GM19397 (cell line): ENCODE measurements around the gene LDLRAD4.

Source experiments
- ATAC-seq: cut with Tn5 transposase; IDR thresholded peaks from one replicate; pipeline ENCODE4 v1.9.1; 2021; ENCODE audit warnings: mild to moderate bottlenecking, moderate library complexity; ENCODE audit not compliant: unreplicated experiment

Gene LDLRAD4

GRCh38 chr18:13496691-13497281, 278.2 kb downstream of the LDLRAD4 start:
- ATAC-seq = no peak

GRCh38 chr18:13499803-13500202, 281.2 kb downstream of the LDLRAD4 start:
- no peak for ATAC-seq

DNA sequence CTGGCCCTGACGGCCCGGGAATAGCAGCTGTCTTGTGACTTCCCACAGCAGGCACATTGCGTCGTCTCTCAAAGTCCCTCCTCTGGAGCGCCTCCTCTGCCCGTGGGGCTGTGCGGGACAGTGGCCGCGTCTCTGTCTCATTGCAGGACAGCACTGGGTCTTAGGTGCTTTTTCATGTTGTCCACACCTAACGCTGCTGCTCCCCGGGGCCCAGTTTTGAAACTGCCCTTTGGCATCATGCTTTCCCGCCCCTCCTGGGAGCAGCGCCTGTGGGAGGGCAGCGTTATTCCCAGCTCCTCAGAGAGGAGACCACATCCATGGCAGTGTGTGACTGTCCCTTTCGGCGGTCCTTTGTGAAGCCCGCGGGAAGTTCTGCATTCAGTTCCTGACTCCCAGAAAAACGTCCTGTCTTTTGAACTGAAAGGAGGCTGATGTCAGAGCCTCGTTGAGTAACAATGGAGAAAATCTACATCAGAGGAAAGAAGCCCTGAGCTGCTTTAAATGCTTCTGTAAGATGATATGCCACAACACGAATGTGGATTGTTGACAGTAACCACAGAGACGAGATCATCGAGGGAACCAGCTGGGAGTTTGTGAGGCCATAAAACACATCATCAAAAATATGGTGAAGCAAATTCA, 281.8 kb downstream of the LDLRAD4 start:
- no peak for ATAC-seq

DNA sequence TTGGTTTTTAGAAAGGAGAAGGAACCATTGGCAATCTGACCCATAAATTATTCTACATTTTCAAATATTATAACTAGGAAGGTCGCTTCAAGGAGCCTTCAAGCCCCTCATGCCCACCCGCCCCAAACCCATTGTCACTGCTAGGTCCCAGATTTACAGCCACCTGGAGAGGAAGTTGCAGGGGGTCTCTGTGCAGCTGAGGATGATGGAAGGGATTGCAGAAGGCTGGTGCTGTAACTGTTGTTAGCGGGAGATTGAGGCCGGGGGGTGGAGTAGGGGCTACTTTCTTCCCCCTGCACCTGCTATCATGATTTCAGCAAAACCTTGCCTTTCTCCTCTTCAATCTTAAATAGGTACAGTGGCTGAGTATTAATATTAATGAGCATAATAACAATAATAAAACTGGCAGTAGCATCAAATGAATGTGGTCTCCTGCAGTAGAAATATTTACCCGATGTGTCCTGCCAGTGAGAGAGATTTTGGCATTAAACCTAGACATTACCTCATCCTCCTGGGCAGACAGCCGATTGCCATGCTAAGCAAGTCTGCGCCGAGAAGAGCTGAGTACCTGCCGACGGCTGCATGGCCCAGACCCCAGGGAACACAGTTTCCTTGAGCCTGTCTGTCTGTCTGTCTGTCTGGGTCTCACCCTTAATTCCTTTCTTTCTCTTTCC, 282.4 kb downstream of the LDLRAD4 start:
- ATAC-seq = no peak

DNA sequence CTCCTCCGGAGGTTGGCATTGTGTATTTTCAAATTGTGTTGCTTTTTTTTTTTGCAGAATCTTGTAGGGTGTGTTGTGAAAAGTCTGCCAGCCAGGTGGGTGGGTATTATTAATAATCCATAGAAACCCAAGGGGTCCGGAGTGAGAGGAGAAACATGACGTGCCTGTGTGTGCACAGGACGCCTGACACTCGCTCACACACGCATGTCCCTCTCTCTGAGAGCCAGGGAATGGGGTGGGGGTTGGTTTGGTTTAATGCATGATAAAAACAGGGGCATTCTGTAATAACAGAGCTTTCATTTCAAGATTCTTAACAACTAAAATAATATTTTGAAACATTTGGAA, 283.0 kb downstream of the LDLRAD4 start:
- no peak for ATAC-seq

- peak; percentile 92 for ATAC-seq
Observed at GRCh38 chr18:13501891-13502290, 283.3 kb downstream of the LDLRAD4 start.

GRCh38 chr18:13502585-13502984, 284.0 kb downstream of the LDLRAD4 start:
- ATAC-seq = no peak

DNA sequence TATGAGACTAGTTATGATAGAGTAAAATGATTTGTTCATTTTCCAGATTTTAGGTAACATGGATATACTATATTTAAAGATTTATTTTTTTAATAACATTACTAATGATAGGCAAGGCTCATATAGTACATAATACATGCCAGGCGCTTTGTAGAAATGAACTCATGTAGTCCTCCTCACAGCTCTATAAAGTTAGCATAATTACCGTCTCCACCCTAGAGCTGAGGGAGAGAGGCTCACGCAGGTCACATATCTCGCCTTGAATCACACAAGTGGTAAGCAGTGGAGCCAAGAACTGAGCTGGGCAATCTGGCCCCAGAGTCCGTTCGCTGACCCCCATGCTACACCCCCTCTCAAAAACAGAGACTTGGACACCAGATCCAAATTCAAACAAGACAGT, 285.3 kb downstream of the LDLRAD4 start:
- ATAC-seq = no peak

- ATAC-seq = no peak
Observed at GRCh38 chr18:13505780-13506345, 287.3 kb downstream of the LDLRAD4 start.

DNA sequence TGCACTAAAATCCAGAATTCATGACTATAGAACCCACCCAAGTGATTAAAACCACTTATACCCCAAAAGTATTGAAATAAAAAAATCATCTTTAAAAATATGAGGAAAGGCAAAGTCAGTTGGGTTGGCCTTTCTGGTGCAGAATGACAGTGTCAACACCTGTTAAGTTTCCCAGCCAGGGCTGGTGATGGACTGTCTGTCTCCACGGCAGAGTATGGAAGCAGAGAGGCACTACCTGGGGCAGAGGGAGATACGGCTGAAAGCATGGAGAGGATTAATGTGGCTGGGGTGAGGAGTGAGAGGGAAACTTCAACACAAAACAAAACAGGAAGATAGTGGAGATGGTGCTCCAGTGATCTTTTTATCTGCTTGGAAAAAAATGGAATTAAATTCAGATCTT, 292.0 kb downstream of the LDLRAD4 start:
- ATAC-seq = no peak

DNA sequence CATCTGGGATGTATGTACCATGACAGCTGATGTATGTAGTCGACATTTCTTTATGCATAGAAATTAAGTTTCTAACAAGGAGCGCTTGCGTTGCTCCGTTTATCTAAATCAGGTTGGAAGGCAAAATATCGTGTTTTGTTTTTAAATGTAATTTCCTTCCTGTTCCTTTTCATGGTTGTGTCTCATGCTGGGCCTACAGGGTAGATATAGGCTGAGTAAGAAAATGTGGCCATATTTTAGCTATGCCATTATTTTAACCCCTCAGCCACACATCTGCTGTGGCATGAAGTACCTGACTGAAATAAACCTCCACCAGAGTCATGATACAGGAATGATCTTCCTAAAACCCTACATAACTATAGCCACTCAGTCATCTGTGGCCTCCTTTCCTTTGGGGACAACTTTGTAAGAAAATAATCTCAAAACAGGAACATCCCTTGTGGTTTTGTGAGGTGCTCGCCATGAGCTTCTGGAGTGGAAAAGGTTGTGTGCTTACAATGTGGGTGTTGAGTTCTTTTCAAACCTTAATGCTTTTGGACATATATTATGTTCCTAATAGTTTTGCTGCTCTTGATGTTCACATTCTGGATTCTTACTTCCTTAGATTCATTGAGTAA, 293.5 kb downstream of the LDLRAD4 start:
- ATAC-seq = no peak

GRCh38 chr18:13513021-13513420, 294.5 kb downstream of the LDLRAD4 start:
- ATAC-seq = no peak

GRCh38 chr18:13513481-13513880, 294.9 kb downstream of the LDLRAD4 start:
- no peak for ATAC-seq

DNA sequence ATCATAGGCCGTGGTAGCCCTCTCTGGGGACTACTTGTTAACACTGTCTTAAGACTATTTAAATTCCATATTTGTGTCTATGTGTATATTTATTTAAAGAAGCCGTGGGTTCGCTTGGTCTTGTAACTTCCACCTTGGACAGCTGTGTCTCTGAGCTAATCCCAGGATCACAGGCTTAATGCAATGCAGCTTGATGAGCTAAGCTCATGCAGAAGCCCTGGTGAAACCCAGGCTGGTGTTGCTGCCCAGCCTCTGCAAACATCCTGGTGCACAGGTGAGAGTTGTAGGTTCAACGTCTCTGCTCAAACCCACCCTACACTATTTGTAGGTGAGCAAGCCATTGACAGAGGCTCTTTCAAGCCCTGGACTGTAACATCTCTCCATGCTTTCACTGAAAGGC, 296.0 kb downstream of the LDLRAD4 start:
- no peak for ATAC-seq

- ATAC-seq = no peak
Observed at GRCh38 chr18:13516855-13517254, 298.3 kb downstream of the LDLRAD4 start.

- ATAC-seq = no peak
Observed at GRCh38 chr18:13517369-13517768, 298.8 kb downstream of the LDLRAD4 start.

GRCh38 chr18:13518382-13518781, 299.8 kb downstream of the LDLRAD4 start:
- ATAC-seq = no peak

- ATAC-seq = no peak
Observed at GRCh38 chr18:13520306-13520705, 301.7 kb downstream of the LDLRAD4 start.

- no peak for ATAC-seq
Observed at GRCh38 chr18:13520741-13521140, 302.2 kb downstream of the LDLRAD4 start.

DNA sequence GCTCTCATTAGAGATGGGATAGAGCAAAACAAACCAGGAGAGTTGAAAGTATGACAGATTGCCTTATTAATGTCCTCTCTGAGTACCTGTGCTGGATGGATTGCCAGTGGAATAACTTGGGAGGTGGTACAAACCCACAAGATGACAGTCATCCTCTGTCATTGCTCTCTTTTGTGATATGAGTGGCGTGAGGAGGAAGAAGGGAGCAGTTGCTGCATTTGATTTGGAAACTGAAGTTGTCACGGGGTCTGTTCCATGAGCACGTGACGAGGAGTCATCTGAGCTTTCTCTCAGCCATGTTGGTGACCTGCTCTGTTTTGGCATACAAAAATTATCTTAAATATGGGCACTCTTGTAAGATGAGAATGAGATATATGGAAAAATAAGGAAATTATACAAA, 302.9 kb downstream of the LDLRAD4 start:
- no peak for ATAC-seq

DNA sequence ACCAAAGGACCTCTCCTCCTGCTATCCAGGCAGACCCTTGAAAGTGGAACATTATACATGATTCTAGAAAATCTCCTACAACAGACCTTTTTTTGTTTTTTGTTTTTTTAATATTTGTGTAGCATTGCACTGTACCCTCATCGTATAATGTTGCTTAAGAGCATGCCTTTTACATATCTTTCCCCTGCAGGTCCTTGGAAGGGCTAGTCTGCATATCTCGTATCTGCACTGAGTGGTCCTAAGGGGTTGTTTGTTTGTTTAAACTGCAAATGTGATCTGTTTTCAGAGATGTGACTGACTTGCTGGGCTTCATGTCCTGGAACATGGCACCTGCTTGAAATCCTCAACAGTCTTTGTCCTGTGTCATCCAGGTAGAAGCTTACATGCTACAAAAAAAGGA, 303.7 kb downstream of the LDLRAD4 start:
- no peak for ATAC-seq
